ACC112 (cell line): ENCODE data around the gene CLDND2.

ENCODE experiments used
- H2AFZ ChIP-seq: fragments of 200-600 bp; sonication (generic); one replicate; pipeline ENCODE4 v1.6.0; 2017; ENCODE audit warnings: antibody characterized with exemption, low read length; ENCODE audit not compliant: unreplicated experiment
- H3K27ac ChIP-seq: fragments of 200-600 bp; sonication (generic); 2 replicates; pipeline ENCODE4 v1.5.1; 2014; ENCODE audit warnings: low read depth, mild to moderate bottlenecking, antibody characterized with exemption, low read length, moderate library complexity
- H3K27me3 ChIP-seq: fragments of 200-600 bp; sonication (generic); 2 replicates; pipeline ENCODE4 v1.6.1; 2014; ENCODE audit warnings: mild to moderate bottlenecking, antibody characterized with exemption, low read length, moderate library complexity, mixed read lengths; ENCODE audit not compliant: insufficient read depth
- H3K36me3 ChIP-seq: fragments of 200-600 bp; sonication (generic); 2 replicates; pipeline ENCODE4 v1.6.1; 2016; ENCODE audit warnings: mild to moderate bottlenecking, antibody characterized with exemption, low read length, moderate library complexity, mixed read lengths; ENCODE audit not compliant: insufficient read depth
- H3K4me1 ChIP-seq: fragments of 200-600 bp; sonication (generic); one replicate; pipeline ENCODE4 v1.6.1; 2016; ENCODE audit warnings: low read length, mixed read lengths; ENCODE audit not compliant: insufficient read depth, unreplicated experiment, control insufficient read depth
- H3K4me3 ChIP-seq: fragments of 200-600 bp; sonication (generic); 2 replicates; pipeline ENCODE4 v1.5.1; 2014; ENCODE audit warnings: mild to moderate bottlenecking, low read depth, low read length
- H3K79me2 ChIP-seq: fragments of 200-600 bp; sonication (generic); one replicate; pipeline ENCODE4 v1.6.0; 2016; ENCODE audit warnings: low read length; ENCODE audit not compliant: control insufficient read depth, unreplicated experiment, insufficient read depth

CLDND2 gene

DNA sequence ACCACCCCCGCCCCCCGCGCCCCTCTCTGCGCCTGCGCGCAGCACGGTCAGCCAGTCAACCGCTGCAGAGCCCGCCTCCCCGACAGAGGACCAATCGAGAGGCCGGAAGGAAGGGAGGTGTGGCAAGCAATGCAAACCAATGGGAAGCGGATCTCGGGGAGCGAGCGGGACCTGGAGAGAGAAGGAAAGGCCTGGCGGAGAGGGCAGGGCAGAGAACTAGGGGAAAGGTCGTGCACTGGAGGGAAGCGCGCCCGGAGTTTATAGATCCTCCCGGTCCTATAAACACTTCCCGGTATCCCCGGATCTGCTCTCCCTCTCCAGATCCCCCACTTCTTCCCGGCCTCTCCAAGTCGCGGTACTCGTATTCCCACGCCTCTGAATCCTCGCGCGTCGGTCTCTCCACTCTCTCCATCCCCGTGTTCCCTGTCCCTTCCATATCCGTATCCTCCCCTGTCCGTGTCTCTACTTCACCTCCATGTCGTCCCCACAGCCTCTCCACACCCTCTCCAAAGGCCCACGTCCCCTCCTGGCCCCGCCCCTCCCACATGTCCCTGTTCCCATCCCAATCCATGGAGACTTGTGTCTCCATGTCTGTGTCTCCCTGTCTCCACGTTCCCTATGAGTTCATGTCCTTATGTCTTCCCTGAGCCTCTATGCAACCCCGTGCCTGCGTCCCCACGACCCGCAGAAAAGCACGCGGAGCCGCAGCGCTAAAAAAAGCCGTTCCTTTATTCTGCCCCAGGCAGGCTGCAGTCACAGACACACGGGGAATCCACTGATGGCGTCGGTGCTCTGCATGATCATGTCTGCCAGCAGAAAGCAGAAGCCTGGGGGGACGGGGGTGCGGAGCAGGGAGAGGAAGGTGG lies 2.2 kb downstream of the CLDND2 start:
- Histone ChIP-seq H3K27ac (peak overlapping the region; percentile 78), H3K4me1 (peaks cover 28% of the 10 kb centered on the region), H3K4me3 (peak overlapping the region; percentile 82), H3K36me3 (no peaks in the 10 kb centered on the region), H2AFZ (peak overlapping the region; percentile 59), H3K79me2 (peaks cover 35% of the 10 kb centered on the region), H3K27me3 (no peaks in the 10 kb centered on the region)

DNA sequence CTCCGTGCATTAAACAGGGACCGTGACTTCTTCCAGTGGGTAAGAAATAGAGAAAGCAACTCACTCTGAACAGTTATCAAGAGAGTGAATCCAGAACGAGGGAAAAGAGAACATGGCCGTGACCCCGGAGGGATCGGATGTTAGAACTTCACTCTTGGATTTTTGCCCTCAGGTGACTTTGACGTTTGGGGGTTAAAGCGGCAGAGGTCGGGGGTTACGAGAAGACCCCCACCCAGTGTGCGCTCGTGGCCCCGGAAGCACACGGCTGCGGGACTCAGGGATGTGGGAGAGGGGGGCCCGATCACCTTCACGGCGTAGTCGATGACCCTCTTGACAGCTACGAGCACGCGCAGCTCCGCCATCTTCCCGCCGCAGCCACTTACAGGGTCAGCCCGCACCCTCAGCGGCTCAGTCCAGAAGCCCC lies 2.8 kb downstream of the CLDND2 start, which contains the start of gene ETFB:
Gene ETFB (minus strand): TSS at position 424 of the 424 bp plus-strand sequence. CDS start 62 bp downstream, at position 362.
- Histone ChIP-seq H3K27ac (peak within 1 kb of the TSS; percentile 89), H3K4me1 (peaks cover 28% of the 10 kb centered on the region), H3K4me3 (peak within 1 kb of the TSS; percentile 82), H3K27me3 (no peaks in the 10 kb centered on the region), H3K79me2 (peaks cover 39% of the 10 kb centered on the region), H3K36me3 (no peaks in the 10 kb centered on the region), H2AFZ (peak within 1 kb of the TSS; percentile 59)

DNA sequence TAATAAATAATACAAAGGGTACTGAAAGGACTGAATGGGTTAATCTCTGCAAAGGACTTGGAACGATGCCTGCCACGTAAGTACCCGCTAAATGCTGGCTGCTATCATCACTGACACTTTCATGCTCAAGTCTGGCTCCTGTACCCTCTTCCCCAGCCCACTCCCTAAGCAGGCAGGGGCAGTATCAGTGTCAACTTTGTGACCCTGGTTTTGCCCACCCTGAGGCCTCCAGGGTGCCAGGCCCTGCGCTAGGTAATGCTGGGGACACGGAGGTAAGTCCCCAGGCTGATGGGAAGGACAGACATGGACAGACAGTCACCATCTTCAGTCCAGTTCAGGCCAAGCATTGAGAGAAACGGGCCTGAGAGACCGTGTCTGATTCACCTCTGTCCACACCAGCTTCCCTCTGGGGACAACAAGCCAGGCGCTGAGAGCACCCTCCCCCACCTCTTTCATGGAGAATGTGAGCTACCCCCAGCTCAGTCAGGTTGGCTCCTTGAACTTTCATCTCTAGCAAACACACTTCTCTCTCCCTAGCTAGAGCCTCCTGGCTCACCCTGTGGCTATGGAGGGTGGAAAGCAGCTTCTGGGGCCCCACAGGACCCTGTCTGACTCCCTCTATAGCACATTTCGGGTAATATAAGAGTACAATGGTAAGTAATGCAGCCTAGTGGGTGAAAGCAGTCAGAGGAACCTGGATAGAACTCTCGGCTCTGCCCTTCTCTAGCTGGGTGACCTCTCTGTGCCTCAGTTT lies 3.4 kb downstream of the CLDND2 start:
- peaks cover 41% of the 10 kb centered on the region for H3K79me2 ChIP-seq
- H3K4me1 ChIP-seq, result peaks cover 28% of the 10 kb centered on the region
- H3K36me3 ChIP-seq, result no peaks in the 10 kb centered on the region
- peak overlapping the region; percentile 20 for H2AFZ ChIP-seq
- H3K27me3 ChIP-seq, result no peaks in the 10 kb centered on the region
- H3K27ac ChIP-seq, result peak overlapping the region; percentile 89
- H3K4me3 ChIP-seq, result peak overlapping the region; percentile 82

DNA sequence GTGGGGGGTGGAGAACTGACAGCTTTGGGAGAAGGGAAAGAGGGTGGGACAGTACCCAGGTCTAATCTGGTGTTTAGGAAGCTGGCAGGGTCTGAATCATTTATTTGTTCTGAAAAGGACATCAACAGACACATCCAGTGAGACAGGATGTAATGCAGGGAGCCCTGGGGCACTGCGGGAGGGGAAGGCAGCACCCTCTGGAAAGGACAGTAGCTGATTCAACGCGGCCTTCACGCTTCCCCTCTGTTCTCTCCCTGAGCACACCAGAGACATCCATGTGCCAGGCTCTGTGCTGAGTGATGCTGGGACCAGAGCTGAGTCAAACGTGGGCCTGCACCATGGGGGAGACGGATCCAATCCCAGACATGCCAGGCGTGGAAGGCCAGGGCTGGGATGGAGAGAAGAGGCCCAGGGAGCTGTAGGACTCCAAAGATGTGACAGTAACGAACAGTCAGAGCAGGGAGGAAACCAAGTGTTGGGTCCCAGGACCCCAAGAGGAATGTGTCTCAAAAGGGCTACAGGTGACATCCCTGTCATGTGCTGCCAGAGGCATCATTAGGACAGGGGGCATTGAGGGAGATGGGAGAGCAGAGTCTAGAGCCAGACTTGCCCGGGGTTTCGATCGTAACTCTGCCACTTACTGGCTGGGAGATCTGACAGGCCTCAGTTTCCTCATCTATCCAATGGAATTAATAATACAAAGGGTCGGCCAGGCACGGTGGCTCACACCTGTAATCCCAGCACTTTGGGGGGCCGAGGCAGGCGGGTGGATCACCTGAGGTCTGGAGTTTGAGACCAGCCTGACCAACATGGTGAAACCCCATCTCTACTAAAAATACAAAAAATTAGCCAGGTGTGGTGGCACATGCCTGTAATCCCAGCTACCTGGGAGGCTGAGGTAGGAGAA lies 4.3 kb downstream of the CLDND2 start:
- H2AFZ ChIP-seq, result no peak overlapping the region
- H3K36me3 ChIP-seq, result no peaks in the 10 kb centered on the region
- peaks cover 42% of the 10 kb centered on the region for H3K79me2 ChIP-seq
- no peaks in the 10 kb centered on the region for H3K27me3 ChIP-seq
- peak overlapping the region; percentile 45 for H3K4me3 ChIP-seq
- H3K27ac ChIP-seq, result peak overlapping the region; percentile 92
- H3K4me1 ChIP-seq, result peaks cover 31% of the 10 kb centered on the region

DNA sequence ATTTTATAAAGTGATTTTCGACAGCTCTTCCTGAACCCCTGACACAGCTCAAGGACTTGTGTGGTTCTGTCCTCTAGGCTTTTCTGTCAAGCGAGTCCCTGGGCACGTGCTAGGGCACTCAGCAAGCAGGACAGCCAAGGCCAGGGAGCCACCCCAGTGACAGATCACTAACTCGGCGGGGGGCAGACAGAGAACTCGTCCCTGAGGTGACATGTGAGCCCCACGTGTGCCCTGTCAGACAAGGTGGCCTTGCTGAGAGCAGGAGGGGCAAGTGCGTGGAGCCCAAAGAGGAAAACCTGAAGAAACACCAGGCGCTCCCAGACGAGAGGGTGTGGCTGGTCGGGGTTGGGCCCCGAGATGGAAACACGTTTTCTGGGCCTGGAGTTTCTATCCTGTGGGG lies 7.6 kb downstream of the CLDND2 start:
- no peak overlapping the region; the same call in 1 of the 2 replicates for H3K27ac ChIP-seq
- H3K79me2 ChIP-seq, result peaks cover 42% of the 10 kb centered on the region
- H3K36me3 ChIP-seq, result no peaks in the 10 kb centered on the region
- H3K27me3 ChIP-seq, result no peaks in the 10 kb centered on the region
- H3K4me1 ChIP-seq, result peaks cover 37% of the 10 kb centered on the region
- no peak overlapping the region for H3K4me3 ChIP-seq
- H2AFZ ChIP-seq, result no peak overlapping the region

DNA sequence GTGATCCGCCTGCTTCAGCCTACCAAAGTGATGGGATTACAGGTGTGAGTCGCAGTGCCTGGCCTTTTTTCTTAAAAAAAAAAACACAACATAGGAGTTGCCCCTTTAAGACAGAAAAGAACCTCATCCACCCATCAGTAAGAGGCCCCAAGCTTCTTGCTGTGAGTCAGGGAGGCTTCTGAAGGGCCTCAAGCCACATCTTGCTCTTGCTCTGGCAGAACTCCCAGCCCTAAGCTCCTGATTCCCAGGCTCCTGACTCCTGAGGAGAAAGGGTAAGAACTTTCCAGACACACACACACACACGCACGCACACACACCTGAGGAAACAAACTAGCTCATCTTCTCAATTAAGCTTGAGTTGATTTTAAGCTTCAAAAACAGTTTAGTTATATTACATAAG lies 9.5 kb downstream of the CLDND2 start:
- H2AFZ ChIP-seq, result no peak overlapping the region
- peak overlapping the region; percentile 85 for H3K27ac ChIP-seq
- no peak overlapping the region for H3K4me3 ChIP-seq
- peaks cover 29% of the 10 kb centered on the region for H3K4me1 ChIP-seq
- no peaks in the 10 kb centered on the region for H3K27me3 ChIP-seq
- H3K36me3 ChIP-seq, result no peaks in the 10 kb centered on the region
- H3K79me2 ChIP-seq, result peaks cover 28% of the 10 kb centered on the region

DNA sequence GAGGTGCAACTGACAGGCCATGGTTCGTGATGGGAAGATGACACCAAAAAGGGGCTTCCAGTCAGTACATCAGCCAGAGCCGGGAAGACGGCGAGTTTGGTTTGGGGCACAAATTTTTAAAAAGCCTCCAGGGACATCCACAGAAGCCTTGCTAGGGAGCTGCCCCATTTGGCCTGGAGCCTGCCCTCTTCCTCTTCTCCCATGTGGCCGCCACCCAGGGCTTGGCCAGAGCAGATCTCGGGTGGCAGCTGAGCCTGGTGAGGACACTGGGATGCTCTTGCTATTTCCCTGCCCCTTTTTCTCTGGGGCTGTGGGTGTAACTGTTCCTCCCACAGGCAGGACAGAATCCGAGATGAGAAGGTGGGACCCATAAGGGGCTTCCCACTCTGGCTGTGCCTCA lies 10.9 kb downstream of the CLDND2 start:
- Histone ChIP-seq H3K27ac (no peak overlapping the region), H3K36me3 (no peaks in the 10 kb centered on the region), H2AFZ (no peak overlapping the region), H3K27me3 (no peaks in the 10 kb centered on the region), H3K4me3 (no peak overlapping the region), H3K4me1 (peaks cover 17% of the 10 kb centered on the region), H3K79me2 (peaks cover 17% of the 10 kb centered on the region)

DNA sequence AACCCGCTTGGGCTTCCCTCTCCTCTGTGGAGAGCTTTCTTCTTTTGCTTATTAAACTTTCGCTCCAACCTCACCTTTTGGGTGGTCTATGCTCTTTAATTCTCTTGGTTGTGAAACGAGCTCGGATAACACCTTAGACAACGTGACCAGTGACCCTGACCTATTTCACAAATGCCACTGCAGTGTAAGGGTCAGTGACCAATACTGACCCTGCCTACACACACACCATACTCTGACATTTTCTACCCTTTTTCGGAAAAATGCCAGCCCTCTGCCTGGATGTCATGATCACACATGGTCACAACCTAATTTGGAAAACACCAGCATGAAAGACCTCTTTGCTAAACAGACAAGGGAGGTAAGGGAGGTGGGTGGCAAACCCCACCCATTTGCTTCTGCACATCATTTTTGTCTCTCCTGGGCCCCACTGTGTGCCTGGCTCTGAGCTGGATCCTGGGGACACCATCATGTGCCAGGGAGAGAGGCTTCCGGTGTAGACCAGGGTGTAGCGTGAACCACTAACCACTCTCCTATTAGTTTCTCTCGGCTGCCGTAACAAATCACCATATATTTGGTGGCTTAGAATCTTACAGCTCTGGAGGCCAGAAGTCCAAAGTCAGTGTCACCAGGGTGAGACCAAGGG lies 12.5 kb downstream of the CLDND2 start:
- H2AFZ ChIP-seq, result no peak overlapping the region
- H3K27me3 ChIP-seq, result no peaks in the 10 kb centered on the region
- H3K36me3 ChIP-seq, result no peaks in the 10 kb centered on the region
- peaks cover 5% of the 10 kb centered on the region for H3K79me2 ChIP-seq
- H3K4me1 ChIP-seq, result peaks cover 9% of the 10 kb centered on the region
- H3K4me3 ChIP-seq, result no peak overlapping the region
- no peak overlapping the region for H3K27ac ChIP-seq

DNA sequence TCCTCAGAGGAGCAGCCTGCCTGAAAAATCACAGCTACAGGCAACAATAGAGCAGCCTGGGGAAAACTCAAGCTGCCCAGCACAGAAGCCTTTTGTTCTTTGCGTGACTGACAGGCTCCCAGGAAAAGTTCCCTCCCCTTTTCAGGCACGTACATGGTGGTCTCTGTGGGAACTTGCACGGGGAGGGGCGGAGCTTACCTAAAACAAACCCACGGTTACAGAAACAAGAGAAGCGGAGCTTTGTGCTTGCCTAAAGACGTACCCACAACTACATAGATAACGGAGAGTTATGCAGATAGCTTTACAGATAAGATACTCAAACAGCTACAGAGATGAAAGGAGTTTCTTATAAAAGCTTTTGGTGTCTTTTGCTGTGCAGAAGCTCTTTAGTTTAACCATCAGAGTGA lies 14.1 kb downstream of the CLDND2 start:
- Histone ChIP-seq H3K27me3 (no peaks in the 10 kb centered on the region), H3K36me3 (no peaks in the 10 kb centered on the region), H2AFZ (no peak overlapping the region), H3K79me2 (no peaks in the 10 kb centered on the region), H3K4me1 (peaks cover 18% of the 10 kb centered on the region), H3K4me3 (no peak overlapping the region), H3K27ac (no peak overlapping the region)
